C4-2B (cell line): ENCODE measurements around the gene PLXNA4.

Source experiments
- CTCF ChIP-seq: fragments of 450-650 bp; conservative IDR thresholded peaks from 2 replicates; pipeline ENCODE4 v1.5.1; 2017; ENCODE audit warnings: mild to moderate bottlenecking
- ZFX ChIP-seq: fragments of 450-650 bp; IDR thresholded peaks from 2 replicates; pipeline ENCODE4 v1.6.1; 2017

DNA sequence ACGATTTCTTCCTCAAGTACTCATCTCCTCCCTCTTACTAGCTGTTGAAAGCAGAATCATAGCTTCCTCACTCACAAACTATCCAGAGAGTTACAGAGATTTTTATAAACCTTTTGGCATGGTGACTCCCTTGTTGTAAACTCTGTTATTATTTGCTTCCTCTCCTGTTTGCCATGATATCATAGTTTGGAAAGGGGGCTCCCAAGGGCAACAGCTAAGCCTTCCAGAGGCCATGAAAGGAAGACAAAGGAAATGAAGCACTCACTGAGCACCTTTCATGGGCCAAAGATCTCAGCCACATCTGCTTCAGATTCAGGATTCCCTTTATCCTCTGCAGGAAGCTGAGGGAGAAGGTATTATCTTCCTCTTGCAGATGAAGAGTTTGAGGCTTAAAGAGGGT is 484.6 kb downstream of the PLXNA4 start:
- TF ChIP-seq CTCF (no peak), ZFX (no peak)
